Stimulated activated naive CD4-positive, alpha-beta T cell treated with Interleukin-2 at 50 U/mL for 16 hours (primary cell): ENCODE measurements around the gene PPA2.
"Not testable (repeated sequence)": the region's sequence is repeated elsewhere in the genome, so short reads cannot be mapped to it uniquely, and the experiment has no call there.

Source experiments
- DNase-seq: peaks from one replicate; lab custom pipeline; 2025; lab: John Stamatoyannopoulos, UW

Gene PPA2

GRCh38 chr4:105458541-105458940 is 15.3 kb downstream of the PPA2 start:
- not testable (repeated sequence) for DNase-seq

DNA sequence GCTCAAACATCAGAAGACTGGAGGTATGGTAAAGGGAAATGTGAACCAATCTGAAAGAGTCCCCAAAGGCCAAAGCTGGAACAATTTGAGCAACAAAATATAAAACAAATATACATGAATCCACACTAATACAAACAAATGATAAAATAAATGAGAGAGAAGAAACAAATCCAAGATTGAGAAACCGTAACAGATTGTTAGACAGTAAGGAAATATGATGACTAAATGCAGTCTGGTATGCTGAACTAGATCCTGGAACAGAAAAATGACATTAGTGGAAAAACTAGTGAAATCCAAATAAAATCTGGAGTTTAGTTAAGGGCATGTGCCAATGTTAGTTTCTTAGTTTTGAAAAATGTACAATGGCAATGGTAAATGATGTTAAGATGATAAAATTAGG is 15.9 kb downstream of the PPA2 start:
- DNase-seq, result no peak

DNA sequence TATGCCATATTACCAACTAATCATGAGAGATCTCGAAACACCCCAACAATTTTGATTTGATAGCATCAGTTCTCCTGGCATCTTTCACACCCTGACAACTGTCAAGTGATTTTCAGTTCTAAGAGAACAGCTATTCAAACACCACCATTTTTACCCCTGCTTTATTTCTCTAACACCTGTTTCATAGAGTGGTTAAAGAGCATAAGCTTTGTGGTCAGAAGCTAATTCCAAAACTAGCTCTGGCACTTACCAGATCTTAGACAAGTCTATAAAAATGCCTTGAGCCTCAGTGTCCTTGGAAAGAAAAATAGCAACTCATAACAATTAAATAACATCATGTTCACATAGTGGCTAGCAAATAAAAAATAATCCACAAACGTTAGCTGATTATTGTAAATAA is 17.9 kb downstream of the PPA2 start:
- DNase-seq, result no peak

DNA sequence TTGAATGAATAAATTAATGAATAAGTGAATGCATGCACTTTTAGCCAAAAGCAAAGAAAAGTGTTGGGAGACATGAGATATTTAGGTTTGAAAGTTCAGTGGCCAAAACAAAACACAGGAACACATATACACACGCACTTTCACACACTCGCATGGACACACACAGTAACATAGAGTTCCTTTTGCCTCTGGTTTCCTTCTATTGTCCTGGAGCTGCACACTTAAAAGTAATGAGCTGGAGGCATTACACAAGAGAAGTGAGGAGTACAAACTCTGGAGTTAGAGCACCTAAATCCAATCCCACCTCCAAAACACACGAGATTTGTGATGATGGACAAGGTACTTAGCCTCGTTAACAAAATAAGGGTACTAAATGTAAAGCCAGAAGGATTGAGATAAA is 18.7 kb downstream of the PPA2 start:
- no peak for DNase-seq

- no peak for DNase-seq
Observed at GRCh38 chr4:105453550-105454205, 20.2 kb downstream of the PPA2 start.

DNA sequence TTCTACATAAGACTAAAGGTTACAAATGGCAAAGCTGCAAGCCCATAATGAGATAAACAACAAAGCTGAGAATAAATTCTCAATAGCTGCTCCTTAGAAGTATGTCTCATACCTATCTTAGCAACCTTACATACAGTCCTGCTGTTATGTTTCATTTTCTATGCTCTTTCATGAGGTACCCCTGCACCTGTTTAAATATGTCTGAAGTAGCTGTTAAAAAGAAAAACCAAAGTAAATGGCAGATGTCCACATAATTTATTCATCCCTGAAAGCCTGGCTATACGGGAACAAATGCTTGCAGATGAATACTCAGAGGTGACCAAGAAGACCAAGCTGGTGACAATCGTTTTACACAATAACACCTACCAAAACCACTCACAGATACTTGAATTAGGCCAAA is 22.5 kb downstream of the PPA2 start:
- no peak for DNase-seq

DNA sequence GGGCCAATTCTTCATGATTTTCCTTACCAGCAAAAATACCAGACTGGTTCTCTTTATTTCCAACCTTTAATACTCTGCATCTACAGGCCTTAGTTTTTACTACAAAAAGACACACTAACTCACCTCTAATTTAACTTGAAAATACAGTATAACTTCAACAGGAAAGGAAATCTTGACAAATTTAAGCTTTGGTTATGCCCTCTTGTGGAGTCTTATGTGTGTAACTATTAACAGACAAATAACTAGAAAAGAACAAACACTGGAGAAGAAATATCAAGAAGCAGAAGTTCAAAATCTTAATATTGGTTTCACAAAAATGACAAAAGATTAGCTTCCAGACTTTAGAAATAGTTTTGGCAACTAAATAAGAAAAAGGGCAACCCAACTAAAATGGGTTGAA is 33.0 kb downstream of the PPA2 start:
- DNase-seq, result no peak

GRCh38 chr4:105437637-105438036 is 36.2 kb downstream of the PPA2 start:
- DNase-seq, result no peak

- DNase-seq, result no peak
Observed at GRCh38 chr4:105436414-105436813, 37.4 kb downstream of the PPA2 start.

- DNase-seq, result no peak
Observed at GRCh38 chr4:105434940-105435339, 38.9 kb downstream of the PPA2 start.

GRCh38 chr4:105433421-105433820 is 40.4 kb downstream of the PPA2 start:
- no peak for DNase-seq

DNA sequence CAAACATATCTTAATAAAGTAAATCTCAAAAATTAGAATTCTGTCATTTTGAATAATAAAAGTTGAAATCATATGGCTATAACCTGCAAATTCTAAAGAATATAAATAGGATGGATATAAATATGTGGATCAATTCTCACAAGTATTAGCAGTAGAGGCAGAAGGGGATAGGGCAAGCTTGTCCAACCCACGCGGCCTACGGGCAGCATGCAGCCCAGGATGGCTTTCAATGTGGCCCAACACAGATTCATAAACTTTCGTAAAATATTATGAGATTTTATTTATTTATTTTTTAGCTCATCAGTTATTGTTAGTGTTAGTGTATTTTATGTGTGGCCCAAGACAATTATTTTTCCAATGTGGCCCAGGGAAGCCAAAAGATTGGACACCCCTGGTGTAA is 41.4 kb downstream of the PPA2 start:
- no peak for DNase-seq

DNA sequence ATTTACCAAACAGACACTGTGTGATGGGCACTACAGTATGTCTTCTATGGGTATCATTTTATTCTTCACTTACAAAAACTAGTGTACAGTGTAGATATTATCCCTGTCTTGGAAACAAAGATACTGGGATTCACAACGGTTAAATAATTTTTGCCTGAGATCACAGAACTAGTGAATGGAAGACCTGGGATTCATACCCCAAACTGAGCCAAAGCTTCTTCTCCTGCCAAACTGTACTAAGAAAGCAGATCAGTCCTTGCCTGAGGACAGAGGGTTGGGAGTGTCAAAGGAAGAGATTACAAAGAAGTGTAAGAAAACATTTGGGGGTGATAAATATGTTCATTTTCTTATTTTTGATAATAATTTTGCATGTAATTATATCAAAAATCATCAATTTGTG is 43.1 kb downstream of the PPA2 start:
- DNase-seq, result no peak

DNA sequence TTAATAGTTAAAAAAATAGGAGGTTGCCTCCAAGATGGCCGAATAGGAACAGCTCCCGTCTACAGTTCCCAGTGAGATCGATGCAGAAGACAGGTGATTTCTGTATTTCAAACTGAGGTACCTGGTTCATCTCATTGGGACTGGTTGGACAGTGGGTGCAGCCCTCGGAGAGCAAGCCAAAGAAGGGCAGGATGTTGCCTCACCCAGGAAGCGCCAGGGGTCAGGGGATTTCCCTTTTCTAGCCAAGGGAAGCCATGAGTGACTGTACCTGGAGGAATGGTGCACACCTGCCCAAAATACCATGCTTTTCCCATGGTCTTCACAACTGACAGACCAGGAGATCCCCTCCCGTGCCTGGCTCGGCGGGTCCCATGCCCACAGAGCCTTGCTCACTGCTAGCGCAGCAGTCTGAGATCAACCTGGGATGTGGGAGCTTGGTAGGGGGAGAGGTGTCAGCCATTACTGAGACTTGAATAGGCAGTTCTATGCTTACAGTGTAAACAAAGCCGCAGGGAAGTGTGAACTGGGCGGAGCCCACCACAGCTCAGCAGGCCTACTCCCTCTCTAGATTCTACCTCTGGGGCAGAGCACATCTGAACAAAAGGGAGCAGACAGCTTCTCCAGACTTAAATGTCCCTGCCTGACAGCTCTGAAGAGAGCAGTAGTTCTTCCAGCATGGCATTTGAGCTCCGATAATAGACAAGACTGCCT is 47.5 kb downstream of the PPA2 start:
- no peak for DNase-seq

DNA sequence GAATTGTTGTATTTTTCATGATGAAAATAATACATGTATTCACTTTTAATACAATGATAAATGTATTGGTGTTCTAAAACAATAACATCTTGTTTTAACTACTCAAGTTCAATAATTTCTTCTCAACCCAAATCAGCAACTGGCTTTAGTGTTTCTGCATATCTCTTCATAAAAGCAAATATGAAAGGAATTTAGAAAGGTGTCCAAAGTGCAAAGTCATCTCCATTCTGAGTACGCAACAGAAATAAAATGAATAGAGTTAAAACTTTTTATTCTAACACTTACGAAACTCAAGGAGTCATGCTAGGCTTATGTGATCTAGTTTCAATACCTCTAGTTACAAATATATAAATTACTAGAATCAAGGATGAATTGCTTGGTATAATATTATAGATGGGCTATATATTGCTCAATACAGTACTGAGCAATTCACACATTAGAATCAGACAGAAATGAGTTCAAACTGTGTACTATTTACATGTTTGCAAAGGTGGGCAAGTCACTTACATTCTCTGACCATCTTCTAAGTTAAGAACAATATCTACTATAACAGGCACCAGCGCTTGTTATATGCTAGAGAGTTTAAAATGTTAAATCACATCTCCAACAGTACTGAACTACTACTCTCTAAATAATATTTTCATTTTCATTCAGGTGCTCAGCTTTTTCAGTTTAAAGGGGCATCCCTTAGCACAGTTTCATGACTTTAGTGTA is 51.5 kb downstream of the PPA2 start:
- DNase-seq, result no peak

DNA sequence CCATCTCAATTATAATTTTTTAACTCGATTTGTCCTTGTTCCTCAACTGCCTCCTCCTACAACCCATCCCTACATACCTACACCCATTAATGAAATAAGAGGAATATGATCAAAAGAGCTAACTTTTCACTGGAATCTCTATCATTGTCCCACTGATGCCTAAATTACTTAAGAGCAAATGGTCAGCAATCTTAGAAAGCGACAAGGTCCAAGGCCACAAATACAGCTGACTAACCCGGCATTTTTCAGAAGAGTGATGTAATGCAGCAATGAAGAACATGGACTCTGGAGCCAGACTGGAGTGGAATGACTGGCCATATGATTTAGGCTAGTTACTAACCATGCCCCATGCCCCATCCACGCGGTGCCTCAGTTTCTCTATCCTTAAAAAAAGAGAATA is 56.2 kb downstream of the PPA2 start:
- no peak for DNase-seq

GRCh38 chr4:105415281-105415744 is 58.5 kb downstream of the PPA2 start:
- DNase-seq, result no peak

GRCh38 chr4:105414316-105414715 is 59.5 kb downstream of the PPA2 start:
- no peak for DNase-seq

GRCh38 chr4:105409135-105409534 is 64.7 kb downstream of the PPA2 start:
- not testable (repeated sequence) for DNase-seq

DNA sequence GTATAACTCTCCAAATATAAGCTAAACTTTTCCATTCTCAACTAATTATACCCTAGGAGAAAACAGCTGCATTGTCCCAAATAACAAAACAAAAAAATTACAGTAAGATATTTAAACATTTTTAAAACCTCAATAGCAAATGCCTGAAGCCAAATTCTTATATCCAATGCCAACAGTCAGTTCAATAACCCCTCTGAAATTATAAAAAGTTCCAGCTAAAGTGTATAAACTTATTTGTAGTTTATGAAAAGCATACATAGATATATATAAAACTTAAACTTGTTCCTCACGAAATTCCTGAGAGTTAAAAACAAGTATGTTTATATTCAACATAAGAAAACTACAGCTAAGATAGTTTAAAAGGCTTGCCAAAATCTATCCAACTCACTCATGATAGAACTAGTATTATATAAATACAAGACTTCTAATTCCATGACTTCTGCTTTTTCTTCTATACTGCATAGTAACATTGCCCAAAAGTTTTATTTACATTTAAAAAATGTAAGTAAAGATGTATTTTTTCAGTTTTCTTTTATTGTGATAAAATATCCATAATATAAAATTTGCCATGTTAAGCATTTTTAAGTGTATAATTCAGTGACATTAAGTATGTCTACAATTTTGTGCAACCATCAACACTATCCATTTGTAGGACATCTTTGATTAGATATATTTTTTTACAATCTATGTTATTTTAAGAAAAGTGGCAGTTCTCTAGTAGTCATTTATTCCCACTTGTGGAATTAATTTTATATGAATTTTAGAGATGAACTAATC is 72.8 kb downstream of the PPA2 start:
- DNase-seq, result no peak

GRCh38 chr4:105399532-105400161 is 74.2 kb downstream of the PPA2 start:
- no peak for DNase-seq

- no peak for DNase-seq
Observed at GRCh38 chr4:105392858-105393257, 81.0 kb downstream of the PPA2 start.
